ENCODE measurements around the gene DAZAP1. TPM values are rescaled to one million over a fixed set of nuclear protein-coding genes. Genes with fewer than 3 reads are reported as not detected.

DAZAP1 gene
- total RNA-seq, 1 donor from 2014 or later: 15.8 TPM

DNA sequence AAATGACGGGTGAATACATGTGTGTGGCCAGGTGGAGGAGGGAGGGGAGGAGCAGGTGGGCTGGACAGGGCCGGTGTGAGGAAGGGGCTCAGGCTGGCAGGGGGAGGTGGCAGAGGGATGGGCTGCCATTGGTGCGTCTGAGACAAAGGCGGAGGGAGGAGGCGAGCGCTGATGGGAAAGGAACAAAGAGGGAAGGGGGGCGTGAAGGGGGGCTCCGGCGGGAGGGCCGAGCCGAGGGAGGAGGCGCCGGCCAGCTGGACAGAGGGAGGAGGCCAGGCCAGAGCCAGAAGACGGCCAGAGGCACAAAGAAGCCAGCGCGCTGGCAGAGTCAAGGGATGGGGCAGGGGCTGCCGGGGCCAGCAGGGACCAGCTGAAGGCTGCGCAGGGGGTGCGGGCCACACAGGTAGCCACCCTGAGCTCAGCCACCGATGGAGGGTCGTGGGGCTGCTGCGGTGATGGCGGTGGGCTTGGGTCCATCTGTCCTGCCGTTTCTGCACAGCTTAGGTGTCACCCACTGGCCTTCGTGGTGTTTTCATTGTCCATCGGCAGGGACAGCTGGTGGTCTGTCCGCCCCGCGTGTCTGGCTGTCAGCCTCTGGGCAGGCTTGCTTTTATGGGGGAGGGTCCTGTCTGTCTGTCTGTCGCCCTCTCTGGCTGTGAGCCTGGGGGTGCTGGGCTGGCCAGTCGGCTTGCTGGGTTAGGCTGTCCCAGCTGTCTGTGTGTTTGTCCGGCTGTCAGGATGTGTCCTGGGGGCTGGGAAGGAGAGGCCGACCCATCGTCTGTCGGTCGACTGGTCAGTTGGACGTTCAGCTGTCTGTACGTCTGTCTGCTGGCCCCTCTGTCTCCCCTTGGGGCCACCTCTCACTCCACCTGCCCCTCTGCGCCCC, 44.8 kb downstream of the DAZAP1 start:
- H3K4me1 ChIP-seq: peaks cover 11 to 14% of the 10 kb centered on the region in 2 donors
- H3K4me3 ChIP-seq: no peak overlapping the region
- no peaks in the 10 kb centered on the region for H3K9me3 ChIP-seq
- intact Hi-C loops (cut with DNase I): no loop called here
- no peaks in the 10 kb centered on the region for H3K36me3 ChIP-seq
- no peak overlapping the region for H3K27ac ChIP-seq
- no peak for DNase-seq (ENCODE audit: low spot score in 2 of 2)
- TF ChIP-seq, protein P1, sequence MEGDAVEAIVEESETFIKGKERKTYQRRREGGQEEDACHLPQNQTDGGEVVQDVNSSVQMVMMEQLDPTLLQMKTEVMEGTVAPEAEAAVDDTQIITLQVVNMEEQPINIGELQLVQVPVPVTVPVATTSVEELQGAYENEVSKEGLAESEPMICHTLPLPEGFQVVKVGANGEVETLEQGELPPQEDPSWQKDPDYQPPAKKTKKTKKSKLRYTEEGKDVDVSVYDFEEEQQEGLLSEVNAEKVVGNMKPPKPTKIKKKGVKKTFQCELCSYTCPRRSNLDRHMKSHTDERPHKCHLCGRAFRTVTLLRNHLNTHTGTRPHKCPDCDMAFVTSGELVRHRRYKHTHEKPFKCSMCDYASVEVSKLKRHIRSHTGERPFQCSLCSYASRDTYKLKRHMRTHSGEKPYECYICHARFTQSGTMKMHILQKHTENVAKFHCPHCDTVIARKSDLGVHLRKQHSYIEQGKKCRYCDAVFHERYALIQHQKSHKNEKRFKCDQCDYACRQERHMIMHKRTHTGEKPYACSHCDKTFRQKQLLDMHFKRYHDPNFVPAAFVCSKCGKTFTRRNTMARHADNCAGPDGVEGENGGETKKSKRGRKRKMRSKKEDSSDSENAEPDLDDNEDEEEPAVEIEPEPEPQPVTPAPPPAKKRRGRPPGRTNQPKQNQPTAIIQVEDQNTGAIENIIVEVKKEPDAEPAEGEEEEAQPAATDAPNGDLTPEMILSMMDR (IDR thresholded peaks at IDR 0.05): no peak
- H3K27me3 ChIP-seq: peaks cover 50% of the 10 kb centered on the region

DNA sequence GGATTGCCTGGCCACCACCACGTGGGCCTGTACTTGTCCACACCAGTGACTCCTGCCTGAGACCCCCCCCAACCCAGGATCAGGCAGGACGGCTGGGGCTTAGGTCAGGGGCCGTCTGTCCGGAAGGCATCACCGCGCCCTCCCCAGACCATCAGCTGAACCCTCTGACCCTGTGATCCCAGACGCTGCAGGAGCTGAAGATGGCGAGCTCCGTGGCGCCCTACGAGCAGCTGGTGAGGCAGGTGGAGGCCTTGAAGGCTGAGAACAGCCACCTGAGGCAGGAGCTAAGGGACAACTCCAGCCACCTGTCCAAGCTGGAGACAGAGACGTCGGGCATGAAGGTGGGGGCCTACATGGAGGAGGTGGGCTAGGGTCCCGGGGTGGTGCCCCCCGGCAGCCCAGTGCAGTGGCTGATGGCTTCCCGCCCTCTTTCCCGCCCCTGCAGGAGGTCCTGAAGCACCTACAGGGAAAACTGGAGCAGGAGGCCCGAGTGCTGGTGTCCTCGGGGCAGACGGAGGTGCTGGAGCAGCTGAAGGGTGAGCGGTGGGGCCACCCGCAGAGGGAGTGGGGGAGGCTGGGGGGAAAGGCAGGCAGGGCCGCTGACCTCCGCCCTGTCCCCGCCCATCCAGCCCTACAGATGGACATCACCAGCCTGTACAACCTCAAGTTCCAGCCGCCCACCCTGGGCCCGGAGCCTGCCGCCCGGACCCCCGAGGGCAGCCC, 45.6 kb downstream of the DAZAP1 start:
- intact Hi-C loops (cut with DNase I): no loop called here
- peaks cover 48% of the 10 kb centered on the region for H3K27me3 ChIP-seq
- no peak overlapping the region for H3K4me3 ChIP-seq
- no peaks in the 10 kb centered on the region for H3K36me3 ChIP-seq
- H3K9me3 ChIP-seq: no peaks in the 10 kb centered on the region
- TF ChIP-seq, protein P1 (IDR thresholded peaks at IDR 0.05): no peak
- DNase-seq (ENCODE audit: low spot score in 2 of 2): no peak
- no peak overlapping the region for H3K27ac ChIP-seq
- peaks cover 11 to 14% of the 10 kb centered on the region in 2 donors for H3K4me1 ChIP-seq

DNA sequence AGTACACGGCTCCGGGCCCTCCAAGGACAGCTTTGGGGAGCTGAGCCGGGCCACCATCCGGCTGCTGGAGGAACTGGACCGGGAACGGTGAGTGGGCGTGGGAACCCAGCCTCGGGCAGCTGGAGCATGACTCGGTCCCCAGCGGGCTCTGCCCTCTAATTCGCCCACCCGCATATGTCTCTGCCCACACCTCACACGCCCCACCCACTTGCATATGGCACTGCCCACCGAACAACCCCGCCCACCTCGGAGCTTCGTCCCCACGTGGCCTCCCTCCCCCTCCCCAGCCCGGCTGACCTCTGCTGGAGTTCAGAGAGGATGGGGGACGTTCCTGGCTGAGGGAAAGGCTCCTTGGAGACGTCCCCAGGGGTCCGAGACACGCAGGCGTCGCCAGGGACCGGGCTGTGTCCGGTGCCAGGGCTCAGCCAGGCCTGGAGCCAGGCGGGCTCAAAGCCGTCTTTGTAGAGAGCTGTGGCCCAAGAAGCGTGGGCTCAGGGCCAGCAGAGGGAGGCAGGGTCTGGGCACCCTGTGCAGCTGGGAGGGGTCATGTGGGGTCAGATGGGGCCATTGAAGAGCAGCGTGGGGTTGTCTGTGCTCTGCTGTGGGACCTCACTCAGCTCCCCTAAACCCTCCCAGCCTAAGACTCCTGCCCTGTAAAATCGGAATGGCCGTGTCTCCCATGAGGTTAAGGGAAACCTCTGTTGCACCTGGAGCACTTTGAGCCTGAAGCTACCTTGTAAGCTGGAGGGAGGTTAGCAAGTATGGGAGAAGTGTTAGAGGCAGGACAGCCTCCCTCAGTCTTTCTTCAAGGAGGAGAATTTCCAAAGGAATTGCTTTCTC, 46.4 kb downstream of the DAZAP1 start:
- H3K36me3 ChIP-seq: no peaks in the 10 kb centered on the region
- H3K9me3 ChIP-seq: no peaks in the 10 kb centered on the region
- intact Hi-C loops (cut with DNase I): no loop called here
- peaks cover 48% of the 10 kb centered on the region for H3K27me3 ChIP-seq
- TF ChIP-seq, protein P1 (IDR thresholded peaks at IDR 0.05): peak in 2 of 3 experiments; percentile 7 to 21
- H3K27ac ChIP-seq: no peak overlapping the region
- H3K4me1 ChIP-seq: peaks cover 11 to 14% of the 10 kb centered on the region in 2 donors
- peak overlapping the region in 1 of 2 donors; percentile 17 for H3K4me3 ChIP-seq
- no peak for DNase-seq (ENCODE audit: low spot score in 2 of 2)

DNA sequence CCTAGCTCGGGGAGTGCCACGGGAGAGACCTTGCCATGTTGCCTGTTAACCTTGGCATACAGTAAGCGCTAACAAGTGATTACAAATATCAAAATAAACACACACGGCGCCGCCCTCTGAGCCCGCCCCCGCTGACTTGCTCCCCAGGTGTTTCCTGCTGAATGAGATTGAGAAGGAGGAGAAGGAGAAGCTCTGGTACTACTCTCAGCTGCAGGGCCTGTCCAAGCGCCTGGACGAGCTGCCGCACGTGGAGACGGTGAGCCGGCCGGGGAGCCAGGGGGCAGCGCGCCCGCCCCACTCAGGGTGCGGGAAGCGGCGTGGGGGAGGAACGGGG, 47.6 kb downstream of the DAZAP1 start:
- Histone ChIP-seq H3K4me1 (peaks cover 11 to 14% of the 10 kb centered on the region in 2 donors), H3K4me3 (no peak overlapping the region), H3K36me3 (no peaks in the 10 kb centered on the region), H3K27me3 (peaks cover 40% of the 10 kb centered on the region), H3K9me3 (no peaks in the 10 kb centered on the region), H3K27ac (no peak overlapping the region)
- intact Hi-C loops (cut with DNase I): no loop called here
- TF ChIP-seq, protein P1 (IDR thresholded peaks at IDR 0.05): no peak
- DNase-seq (ENCODE audit: low spot score in 2 of 2): no peak

DNA sequence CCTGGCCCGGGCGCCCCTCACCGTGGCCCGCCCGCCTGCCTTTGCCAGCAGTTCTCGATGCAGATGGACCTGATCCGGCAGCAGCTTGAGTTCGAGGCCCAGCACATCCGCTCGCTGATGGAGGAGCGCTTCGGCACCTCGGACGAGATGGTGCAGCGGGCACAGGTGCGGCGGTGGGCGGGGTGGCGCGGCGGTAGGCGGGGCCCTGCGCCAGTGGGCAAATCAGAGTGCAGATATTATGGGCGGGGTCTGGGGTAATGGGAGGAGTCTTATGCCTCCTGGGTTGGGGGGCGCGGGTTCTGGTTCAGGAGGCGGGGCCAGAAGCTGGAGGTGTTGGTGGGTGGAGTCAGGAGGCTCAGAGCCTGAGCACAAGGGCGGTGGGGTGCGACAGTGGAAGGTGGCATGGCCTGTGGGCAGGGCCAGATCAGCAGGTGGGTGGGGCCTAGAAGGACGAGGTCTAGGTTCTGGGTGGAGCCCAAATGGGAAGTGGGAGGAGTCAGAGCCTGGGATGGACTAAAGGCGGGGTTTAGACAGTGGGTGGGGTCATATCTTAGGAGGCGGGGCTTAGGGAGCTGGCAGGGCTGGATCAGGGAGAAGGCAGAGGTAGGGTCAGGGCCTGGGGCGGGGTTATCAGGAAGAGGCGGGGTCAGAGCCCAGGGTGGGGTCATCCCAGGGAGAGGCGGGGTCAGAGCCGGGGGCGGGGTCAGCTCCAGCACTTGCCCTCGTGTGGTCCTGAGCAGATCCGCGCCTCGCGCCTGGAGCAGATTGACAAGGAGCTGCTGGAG, 48.1 kb downstream of the DAZAP1 start:
- Histone ChIP-seq H3K27ac (no peak overlapping the region), H3K9me3 (no peaks in the 10 kb centered on the region), H3K4me3 (no peak overlapping the region), H3K4me1 (peaks cover 11 to 14% of the 10 kb centered on the region in 2 donors), H3K27me3 (peaks cover 34% of the 10 kb centered on the region), H3K36me3 (peaks cover 0 to 4% of the 10 kb centered on the region in 2 donors)
- TF ChIP-seq, protein P1 (IDR thresholded peaks at IDR 0.05): no peak
- intact Hi-C loops (cut with DNase I): no loop called here
- no peak for DNase-seq (ENCODE audit: low spot score in 2 of 2)

Measured in ascending aorta (tissue), 2 donors.